Adrenal gland (tissue), 12 donors: Measurements from ENCODE around the gene RHOB. TPM values are rescaled to one million over a fixed set of nuclear protein-coding genes. Genes with fewer than 3 reads are reported as not detected.

Experiments used
- DNase-seq, 7 donors: peaks; one replicate each; pipeline ENCODE4 v3.0.0-alpha.2; 2019 to 2020
- H3K27ac ChIP-seq, 5 donors: fragments of 200-600 bp; sonication (generic) in 4 of 5; 1 replicate in 3 of 5; 2 replicates in 2 of 5; pipeline versions ENCODE4 v1.5.1 to v1.8.0; 2016 to 2020; ENCODE audit warnings: mild to moderate bottlenecking in 1 of 5
- H3K27me3 ChIP-seq: fragments of 200-600 bp; 2 replicates; pipeline ENCODE4 v1.8.0; 2021
- H3K36me3 ChIP-seq, 2 donors: fragments of 200-600 bp; replicated peaks in 1 of 2; 1 replicate in 1 of 2; 2 replicates in 1 of 2; pipeline versions ENCODE4 v1.5.1 to v1.8.0; 2018 to 2022
- H3K4me1 ChIP-seq, 2 donors: fragments of 200-600 bp; replicated peaks in 1 of 2; 1 replicate in 1 of 2; 2 replicates in 1 of 2; pipeline versions ENCODE4 v1.5.1 to v1.8.0; 2018 to 2021
- H3K4me3 ChIP-seq, 4 donors: fragments of 200-600 bp; sonication (generic) in 3 of 4; one replicate each; pipeline ENCODE4 v1.5.1; 2016 to 2018
- H3K9me3 ChIP-seq, 3 donors: fragments of 200-600 bp; sonication (generic) in 1 of 3; replicated peaks in 1 of 3; 1 replicate in 2 of 3; 2 replicates in 1 of 3; pipeline versions ENCODE4 v1.5.1 to v1.8.0; 2016 to 2021
- CTCF ChIP-seq, 6 experiments: fragments of 450-650 bp in 4 of 6; fragments of 200-600 bp in 2 of 6; sonication (generic) in 1 of 6; IDR thresholded peaks; 1 replicate in 5 of 6; 2 replicates in 1 of 6; pipeline versions ENCODE4 v1.5.1 to v1.8.0; 2016 to 2021; ENCODE audit warnings: antibody characterized with exemption in 6 of 6, mild to moderate bottlenecking in 2 of 6, moderate library complexity in 1 of 6
- POLR2A ChIP-seq, 2 donors: fragments of 450-650 bp; IDR thresholded peaks; one replicate each; pipeline ENCODE4 v1.6.1; 2017; ENCODE audit warnings: antibody characterized with exemption in 2 of 2, mild to moderate bottlenecking in 2 of 2, moderate library complexity in 1 of 2
- WGBS, 4 donors: extraction: QIAGEN DNeasy Blood & Tissue Kit in 2 of 4; methylation state at CpG; one replicate each; pipeline versions ENCODE4 v1.1.5 to v1.1.7; 2013 to 2017; 5-methylcytosine and 5-hydroxymethylcytosine counted together
- intact Hi-C, 2 donors: fragments of 100-400 bp; cut with DNase I; formaldehyde crosslinking; loops; one replicate each; pipeline versions ENCODE4 v1.14.1 to v1.15.0; 2022 to 2023
- polyA plus RNA-seq, 3 donors: library from polyadenylated mRNA; stranded (reverse); fragments of 200-250 nt in 2 of 3; fragments of 350-450 nt in 1 of 3; fragmentation: Illumina TruSeq in 1 of 3; extraction: RNeasy Lipid Tissue Mini Kit (QIAGEN cat#74804) in 1 of 3; gene quantifications; one replicate each; pipeline ENCODE4 v1.2.3, GENCODE V29; 2013 to 2014
- total RNA-seq, 9 donors: library from RNA; depleted of rRNA in 4 of 9; stranded (reverse); fragments of >200 nt in 4 of 9; fragments of 120-200 nt in 1 of 9; fragmentation: NEBNext Ultra II Directional in 1 of 9; extraction: Animal tissue kit (Norgen Biotek cat#: 25700) in 1 of 9; gene quantifications; one replicate each; pipeline versions ENCODE4 v1.1.0 to v1.2.4, GENCODE V29; 2013 to 2023
- donor health status: healthy with polysubstance abuse.
- donor health status: Bipolar disorder and iron deficiency.
- donor health status: DM: yes; HTN: yes; CAD: no.
- donor health status: DM: no; HTN: no; CAD: no.
- donor health status: DM: no; HTN: no; CAD: no.
- donor health status: DM: yes; HTN: yes; CAD: no.

Gene RHOB
- total and polyA plus RNA-seq, 12 donors = 130 to 1,281 (median 417) TPM

GRCh38 chr2:20431301-20431698 lies 15.6 kb upstream of the RHOB start:
- no peak for DNase-seq
- no peaks in the 10 kb centered on the region for H3K36me3 ChIP-seq
- no peaks in the 10 kb centered on the region for H3K27me3 ChIP-seq
- no peak overlapping the region for H3K4me3 ChIP-seq
- H3K9me3 ChIP-seq = no peaks in the 10 kb centered on the region
- intact Hi-C loops = no loop called here
- TF ChIP-seq CTCF (IDR thresholded peaks at IDR 0.05) = no peak
- no peak for TF ChIP-seq POLR2A (IDR thresholded peaks at IDR 0.05)
- H3K4me1 ChIP-seq = peaks cover 0 to 3% of the 10 kb centered on the region in 2 donors
- H3K27ac ChIP-seq = no peak overlapping the region
- 92 to 95% (median 94%) methylated on average over 3 of the region's 3 CpGs for WGBS, 4 donors

- Histone ChIP-seq H3K27ac (no peak overlapping the region), H3K9me3 (no peaks in the 10 kb centered on the region), H3K4me1 (peaks cover 0 to 3% of the 10 kb centered on the region in 2 donors), H3K27me3 (no peaks in the 10 kb centered on the region), H3K36me3 (no peaks in the 10 kb centered on the region), H3K4me3 (no peak overlapping the region)
- WGBS, 4 donors = 72 to 90% (median 86%) methylated on average over 5 of the region's 5 CpGs
- DNase-seq = no peak
- TF ChIP-seq CTCF (IDR thresholded peaks at IDR 0.05) (no peak), POLR2A (IDR thresholded peaks at IDR 0.05) (no peak)
- intact Hi-C loops = no loop called here
Measured at GRCh38 chr2:20431772-20432171, 15.1 kb upstream of the RHOB start.

GRCh38 chr2:20432714-20433113 lies 14.2 kb upstream of the RHOB start:
- intact Hi-C loops = no loop called here
- H3K4me3 ChIP-seq = no peak overlapping the region
- TF ChIP-seq POLR2A (IDR thresholded peaks at IDR 0.05) = no peak
- TF ChIP-seq CTCF (IDR thresholded peaks at IDR 0.05) = no peak
- no peaks in the 10 kb centered on the region for H3K9me3 ChIP-seq
- no peak overlapping the region for H3K27ac ChIP-seq
- peak in 1 of 7 donors; percentile 48 for DNase-seq
- H3K36me3 ChIP-seq = no peaks in the 10 kb centered on the region
- WGBS, 4 donors = 75 to 81% (median 80%) methylated on average over 5 of the region's 5 CpGs
- H3K27me3 ChIP-seq = no peaks in the 10 kb centered on the region
- no peaks in the 10 kb centered on the region for H3K4me1 ChIP-seq

- DNase-seq = peak in 2 of 7 donors; percentile 9 to 12
- H3K27ac ChIP-seq = no peak overlapping the region
- 86 to 92% (median 89%) methylated on average over 7 of the region's 7 CpGs for WGBS, 4 donors
Measured at GRCh38 chr2:20433249-20433648, 13.6 kb upstream of the RHOB start.

More at GRCh38 chr2:20433249-20433648, 13.6 kb upstream of the RHOB start:
- intact Hi-C loops = no loop called here
- Histone ChIP-seq H3K9me3 (no peaks in the 10 kb centered on the region), H3K4me3 (no peak overlapping the region), H3K4me1 (peaks cover 2 to 3% of the 10 kb centered on the region in 2 donors), H3K36me3 (no peaks in the 10 kb centered on the region), H3K27me3 (no peaks in the 10 kb centered on the region)
- TF ChIP-seq POLR2A (IDR thresholded peaks at IDR 0.05) = no peak
- no peak for TF ChIP-seq CTCF (IDR thresholded peaks at IDR 0.05)
